Suprapubic skin (tissue), 4 donors: ENCODE results near the gene PRR23E. TPM values are rescaled to one million over a fixed set of nuclear protein-coding genes. Genes with fewer than 3 reads are reported as not detected.
A peak's percentile ranks its signal among the peaks of the same experiment; 100 is the strongest.

Experiments used
- DNase-seq, 2 donors: peaks; one replicate each; pipeline ENCODE4 v3.0.0-alpha.2; 2019; ENCODE audit warnings: low spot score in 2 of 2
- H3K27ac ChIP-seq: fragments of 200-600 bp; sonication (generic); one replicate; pipeline ENCODE4 v1.5.1; 2019
- H3K27me3 ChIP-seq: fragments of 200-600 bp; sonication (generic); one replicate; pipeline ENCODE4 v1.5.1; 2019
- H3K36me3 ChIP-seq: fragments of 200-600 bp; sonication (generic); one replicate; pipeline ENCODE4 v1.5.1; 2019
- H3K4me1 ChIP-seq: fragments of 200-600 bp; sonication (generic); one replicate; pipeline ENCODE4 v1.5.1; 2019
- H3K4me3 ChIP-seq: fragments of 200-600 bp; sonication (generic); one replicate; pipeline ENCODE4 v1.5.1; 2019; ENCODE audit warnings: mild to moderate bottlenecking
- H3K9me3 ChIP-seq: fragments of 200-600 bp; sonication (generic); one replicate; pipeline ENCODE4 v1.5.1; 2019
- CTCF ChIP-seq, 2 donors: fragments of 200-600 bp in 1 of 2; fragments of 450-650 bp in 1 of 2; sonication (generic) in 1 of 2; IDR thresholded peaks; one replicate each; pipeline ENCODE4 v1.5.1; 2016 to 2019; ENCODE audit warnings: antibody characterized with exemption in 2 of 2, mild to moderate bottlenecking in 1 of 2, moderate library complexity in 1 of 2
- EP300 ChIP-seq: sonication (generic); formaldehyde crosslinking; IDR thresholded peaks from one replicate; pipeline ENCODE4 v1.6.1; 2017; ENCODE audit warnings: antibody characterized with exemption
- POLR2A ChIP-seq, 2 donors: fragments of 450-650 bp; IDR thresholded peaks; one replicate each; pipeline ENCODE4 v1.6.1; 2017; ENCODE audit warnings: antibody characterized with exemption in 2 of 2, mild to moderate bottlenecking in 2 of 2, moderate library complexity in 2 of 2
- POLR2AphosphoS5 ChIP-seq, 3 donors: sonication (generic); formaldehyde crosslinking; IDR thresholded peaks; one replicate each; pipeline ENCODE4 v1.6.1; 2017; ENCODE audit warnings: antibody characterized with exemption in 3 of 3
- WGBS: methylation state at CpG from one replicate; pipeline ENCODE4 v1.1.5; 2018; 5-methylcytosine and 5-hydroxymethylcytosine counted together
- total RNA-seq, 4 donors: library from RNA; depleted of rRNA; stranded (reverse); fragments of >200 nt; gene quantifications; one replicate each; pipeline ENCODE4 v1.1.0, GENCODE V29; 2016

PRR23E gene
- total RNA-seq, 4 donors from 2014 or later = not detected

GRCh38 chr3:127156338-127157050 lies 36.4 kb upstream of the PRR23E start:
- H3K27ac ChIP-seq = no peak overlapping the region
- 64% methylated on average over 16 of the region's 16 CpGs for WGBS
- no peak for TF ChIP-seq POLR2A (IDR thresholded peaks at IDR 0.05)
- no peak for TF ChIP-seq POLR2AphosphoS5 (IDR thresholded peaks at IDR 0.05)
- no peak for TF ChIP-seq CTCF (IDR thresholded peaks at IDR 0.05)
- no peak for TF ChIP-seq EP300
- peak; percentile 43 for DNase-seq
- H3K4me1 ChIP-seq = no peaks in the 10 kb centered on the region
- no peaks in the 10 kb centered on the region for H3K36me3 ChIP-seq
- no peak overlapping the region for H3K4me3 ChIP-seq
- H3K27me3 ChIP-seq = peaks cover 32% of the 10 kb centered on the region
- H3K9me3 ChIP-seq = no peaks in the 10 kb centered on the region

GRCh38 chr3:127157171-127157828 lies 35.6 kb upstream of the PRR23E start:
- TF ChIP-seq POLR2A (IDR thresholded peaks at IDR 0.05) (no peak), EP300 (no peak), CTCF (IDR thresholded peaks at IDR 0.05) (no peak), POLR2AphosphoS5 (IDR thresholded peaks at IDR 0.05) (no peak)
- H3K27ac ChIP-seq = no peak overlapping the region
- no peak overlapping the region for H3K4me3 ChIP-seq
- DNase-seq = peak; percentile 29 to 49
- WGBS = 48% methylated on average over 11 of the region's 14 CpGs
- no peaks in the 10 kb centered on the region for H3K9me3 ChIP-seq
- peaks cover 32% of the 10 kb centered on the region for H3K27me3 ChIP-seq
- H3K36me3 ChIP-seq = no peaks in the 10 kb centered on the region
- no peaks in the 10 kb centered on the region for H3K4me1 ChIP-seq

- 57% methylated on average over 7 of the region's 10 CpGs for WGBS
- Histone ChIP-seq H3K9me3 (no peaks in the 10 kb centered on the region), H3K4me3 (no peak overlapping the region), H3K27ac (no peak overlapping the region), H3K4me1 (no peaks in the 10 kb centered on the region), H3K36me3 (no peaks in the 10 kb centered on the region), H3K27me3 (peaks cover 28% of the 10 kb centered on the region)
- TF ChIP-seq POLR2A (IDR thresholded peaks at IDR 0.05) (no peak), CTCF (IDR thresholded peaks at IDR 0.05) (no peak), EP300 (no peak), POLR2AphosphoS5 (IDR thresholded peaks at IDR 0.05) (no peak)
- peak in 1 of 2 donors; percentile 24 for DNase-seq
Observed at GRCh38 chr3:127158614-127159229, 34.2 kb upstream of the PRR23E start.

GRCh38 chr3:127159543-127159942 lies 33.4 kb upstream of the PRR23E start:
- H3K4me3 ChIP-seq = no peak overlapping the region
- no peaks in the 10 kb centered on the region for H3K36me3 ChIP-seq
- DNase-seq = no peak
- H3K9me3 ChIP-seq = no peaks in the 10 kb centered on the region
- H3K27me3 ChIP-seq = peaks cover 28% of the 10 kb centered on the region
- TF ChIP-seq POLR2A (IDR thresholded peaks at IDR 0.05) = no peak
- TF ChIP-seq POLR2AphosphoS5 (IDR thresholded peaks at IDR 0.05) = no peak
- TF ChIP-seq EP300 = no peak
- TF ChIP-seq CTCF (IDR thresholded peaks at IDR 0.05) = no peak
- H3K27ac ChIP-seq = no peak overlapping the region
- WGBS = 77% methylated on average over 7 of the region's 7 CpGs
- no peaks in the 10 kb centered on the region for H3K4me1 ChIP-seq

- Histone ChIP-seq H3K27me3 (peaks cover 28% of the 10 kb centered on the region), H3K4me3 (no peak overlapping the region), H3K4me1 (no peaks in the 10 kb centered on the region), H3K27ac (no peak overlapping the region), H3K9me3 (no peaks in the 10 kb centered on the region), H3K36me3 (no peaks in the 10 kb centered on the region)
- 95% methylated on average over 2 of the region's 2 CpGs for WGBS
- TF ChIP-seq POLR2AphosphoS5 (IDR thresholded peaks at IDR 0.05) (no peak), EP300 (no peak), POLR2A (IDR thresholded peaks at IDR 0.05) (no peak), CTCF (IDR thresholded peaks at IDR 0.05) (no peak)
- DNase-seq = peak in 1 of 2 donors; percentile 11
Observed at GRCh38 chr3:127161236-127161635, 31.7 kb upstream of the PRR23E start.
